Thyroid gland (tissue), 4 donors: ENCODE data around the gene TNFSF12. TPM values are rescaled to one million over a fixed set of nuclear protein-coding genes. Genes with fewer than 3 reads are reported as not detected.

Experiments used
- DNase-seq, 2 donors: peaks; one replicate each; pipeline ENCODE4 v3.0.0-alpha.2; 2019
- H3K27ac ChIP-seq, 3 donors: fragments of 200-600 bp; sonication (generic); 1 replicate in 2 of 3; 2 replicates in 1 of 3; pipeline ENCODE4 v1.5.1; 2016 to 2019; ENCODE audit warnings: mild to moderate bottlenecking in 1 of 3, moderate library complexity in 1 of 3
- H3K27me3 ChIP-seq: fragments of 200-600 bp; sonication (generic); one replicate; pipeline ENCODE4 v1.5.1; 2019
- H3K36me3 ChIP-seq, 2 donors: fragments of 200-600 bp; sonication (generic); one replicate each; pipeline ENCODE4 v1.5.1; 2016 to 2019
- H3K4me1 ChIP-seq, 2 donors: fragments of 200-600 bp; sonication (generic); one replicate each; pipeline ENCODE4 v1.5.1; 2017 to 2019
- H3K4me3 ChIP-seq, 3 donors: fragments of 200-600 bp; sonication (generic); replicated peaks in 1 of 3; 1 replicate in 2 of 3; 2 replicates in 1 of 3; pipeline ENCODE4 v1.5.1; 2016; ENCODE audit warnings: mild to moderate bottlenecking in 1 of 3
- H3K9me3 ChIP-seq: fragments of 200-600 bp; sonication (generic); one replicate; pipeline ENCODE4 v1.5.1; 2017
- CTCF ChIP-seq, 6 experiments: fragments of 200-600 bp in 3 of 6; fragments of 450-650 bp in 3 of 6; sonication (generic) in 3 of 6; IDR thresholded peaks; one replicate each; pipeline ENCODE4 v1.5.1; 2016 to 2019; ENCODE audit warnings: antibody characterized with exemption in 6 of 6, mild to moderate bottlenecking in 2 of 6, inconsistent platforms in 1 of 6, moderate library complexity in 1 of 6
- POLR2A ChIP-seq, 2 donors: fragments of 450-650 bp; IDR thresholded peaks; one replicate each; pipeline ENCODE4 v1.6.1; 2017; ENCODE audit warnings: antibody characterized with exemption in 2 of 2, mild to moderate bottlenecking in 2 of 2, moderate library complexity in 1 of 2
- WGBS, 2 donors: methylation state at CpG; one replicate each; pipeline ENCODE4 v1.1.5; 2017; 5-methylcytosine and 5-hydroxymethylcytosine counted together
- intact Hi-C: fragments of 100-400 bp; cut with DNase I; formaldehyde crosslinking; loops from one replicate; pipeline ENCODE4 v1.15.1; 2023
- total RNA-seq, 4 donors: library from RNA; depleted of rRNA; stranded (reverse); fragments of >200 nt; gene quantifications; one replicate each; pipeline ENCODE4 v1.2.3, GENCODE V29; 2016

Gene TNFSF12
- total RNA-seq, 4 donors from 2014 or later = 17.9 to 39.9 (median 30.8) TPM

GRCh38 chr17:7511108-7511507, 37.8 kb upstream of the TNFSF12 start:
- no peak for DNase-seq
- intact Hi-C loops = no loop called here
- TF ChIP-seq POLR2A (IDR thresholded peaks at IDR 0.05) = no peak
- TF ChIP-seq CTCF (IDR thresholded peaks at IDR 0.05) = no peak
- no peaks in the 10 kb centered on the region for H3K9me3 ChIP-seq
- no peak overlapping the region for H3K4me3 ChIP-seq
- H3K36me3 ChIP-seq = peaks cover 71 to 79% of the 10 kb centered on the region in 2 donors
- WGBS, 2 donors = 82 to 86% methylated on average over 10 of the region's 10 CpGs
- no peaks in the 10 kb centered on the region for H3K27me3 ChIP-seq
- no peak overlapping the region for H3K27ac ChIP-seq
- no peaks in the 10 kb centered on the region for H3K4me1 ChIP-seq

GRCh38 chr17:7512105-7512504, 36.8 kb upstream of the TNFSF12 start:
- Histone ChIP-seq H3K27me3 (no peaks in the 10 kb centered on the region), H3K4me3 (no peak overlapping the region), H3K36me3 (peaks cover 67 to 69% of the 10 kb centered on the region in 2 donors), H3K4me1 (no peaks in the 10 kb centered on the region), H3K9me3 (no peaks in the 10 kb centered on the region), H3K27ac (no peak overlapping the region)
- intact Hi-C loops = no loop called here
- DNase-seq = no peak
- WGBS, 2 donors = 89 to 91% methylated on average over 6 to 9 of the region's 15 CpGs
- TF ChIP-seq POLR2A (IDR thresholded peaks at IDR 0.05) (no peak), CTCF (IDR thresholded peaks at IDR 0.05) (no peak)

DNA sequence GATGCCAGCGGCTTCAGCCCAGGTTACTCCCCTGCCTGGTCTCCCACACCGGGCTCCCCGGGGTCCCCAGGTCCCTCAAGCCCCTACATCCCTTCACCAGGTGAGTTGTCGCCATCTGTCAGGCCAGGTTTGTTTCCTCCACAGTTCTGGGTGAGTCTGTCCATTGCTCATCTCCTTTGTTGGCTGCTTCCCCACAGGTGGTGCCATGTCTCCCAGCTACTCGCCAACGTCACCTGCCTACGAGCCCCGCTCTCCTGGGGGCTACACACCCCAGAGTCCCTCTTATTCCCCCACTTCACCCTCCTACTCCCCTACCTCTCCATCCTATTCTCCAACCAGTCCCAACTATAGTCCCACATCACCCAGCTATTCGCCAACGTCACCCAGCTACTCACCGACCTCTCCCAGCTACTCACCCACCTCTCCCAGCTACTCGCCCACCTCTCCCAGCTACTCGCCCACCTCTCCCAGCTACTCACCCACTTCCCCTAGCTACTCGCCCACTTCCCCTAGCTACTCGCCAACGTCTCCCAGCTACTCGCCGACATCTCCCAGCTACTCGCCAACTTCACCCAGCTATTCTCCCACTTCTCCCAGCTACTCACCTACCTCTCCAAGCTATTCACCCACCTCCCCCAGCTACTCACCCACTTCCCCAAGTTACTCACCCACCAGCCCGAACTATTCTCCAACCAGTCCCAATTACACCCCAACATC, 35.9 kb upstream of the TNFSF12 start:
- no peak for DNase-seq
- intact Hi-C loops = no loop called here
- peaks cover 63% of the 10 kb centered on the region in 2 donors for H3K36me3 ChIP-seq

GRCh38 chr17:7513850-7514419, 34.9 kb upstream of the TNFSF12 start:
- DNase-seq = no peak
- Histone ChIP-seq H3K4me1 (no peaks in the 10 kb centered on the region), H3K36me3 (peaks cover 53 to 54% of the 10 kb centered on the region in 2 donors), H3K27me3 (no peaks in the 10 kb centered on the region), H3K27ac (no peak overlapping the region), H3K4me3 (no peak overlapping the region), H3K9me3 (no peaks in the 10 kb centered on the region)
- intact Hi-C loops = loop anchor here (2.0 kb wide), 1 partner anchor 47 kb away; the partner anchor contains the start of gene SENP3
- TF ChIP-seq CTCF (IDR thresholded peaks at IDR 0.05) (no peak), POLR2A (IDR thresholded peaks at IDR 0.05) (no peak)
- WGBS, 2 donors = 84 to 89% methylated on average over 17 of the region's 17 CpGs

More for the DNA sequence above, 35.9 kb upstream of the TNFSF12 start:
- Histone ChIP-seq H3K9me3 (no peaks in the 10 kb centered on the region), H3K27ac (no peak overlapping the region), H3K4me3 (no peak overlapping the region), H3K4me1 (no peaks in the 10 kb centered on the region), H3K27me3 (no peaks in the 10 kb centered on the region)
- WGBS, 2 donors = 91 to 94% methylated on average over 20 of the region's 20 CpGs
- TF ChIP-seq POLR2A (IDR thresholded peaks at IDR 0.05) (no peak), CTCF (IDR thresholded peaks at IDR 0.05) (no peak)
